ENCODE measurements around the gene IGHMBP2. TPM values are rescaled to one million over a fixed set of nuclear protein-coding genes. Genes with fewer than 3 reads are reported as not detected.

IGHMBP2 gene
- total RNA-seq, 2 donors from 2014 or later = 24.7 to 40.8 TPM

- Histone ChIP-seq H3K4me3 (no peak overlapping the region), H3K27me3 (replicated peaks; ENCODE audit: insufficient read depth) (no peaks in the 10 kb centered on the region), H3K9me3 (no peaks in the 10 kb centered on the region), H3K27ac (no peak overlapping the region), H3K4me1 (ENCODE audit: control insufficient read depth in 1 of 2, low read depth in 2 of 2) (peaks cover 13 to 26% of the 10 kb centered on the region in 2 donors), H3K36me3 (peaks cover 41% of the 10 kb centered on the region)
- DNase-seq (ENCODE audit: low spot score) (no peak), ATAC-seq (ENCODE audit: insufficient number of reproducible peaks, low FRiP score, low read depth) (no peak)
- TF ChIP-seq, protein P1, sequence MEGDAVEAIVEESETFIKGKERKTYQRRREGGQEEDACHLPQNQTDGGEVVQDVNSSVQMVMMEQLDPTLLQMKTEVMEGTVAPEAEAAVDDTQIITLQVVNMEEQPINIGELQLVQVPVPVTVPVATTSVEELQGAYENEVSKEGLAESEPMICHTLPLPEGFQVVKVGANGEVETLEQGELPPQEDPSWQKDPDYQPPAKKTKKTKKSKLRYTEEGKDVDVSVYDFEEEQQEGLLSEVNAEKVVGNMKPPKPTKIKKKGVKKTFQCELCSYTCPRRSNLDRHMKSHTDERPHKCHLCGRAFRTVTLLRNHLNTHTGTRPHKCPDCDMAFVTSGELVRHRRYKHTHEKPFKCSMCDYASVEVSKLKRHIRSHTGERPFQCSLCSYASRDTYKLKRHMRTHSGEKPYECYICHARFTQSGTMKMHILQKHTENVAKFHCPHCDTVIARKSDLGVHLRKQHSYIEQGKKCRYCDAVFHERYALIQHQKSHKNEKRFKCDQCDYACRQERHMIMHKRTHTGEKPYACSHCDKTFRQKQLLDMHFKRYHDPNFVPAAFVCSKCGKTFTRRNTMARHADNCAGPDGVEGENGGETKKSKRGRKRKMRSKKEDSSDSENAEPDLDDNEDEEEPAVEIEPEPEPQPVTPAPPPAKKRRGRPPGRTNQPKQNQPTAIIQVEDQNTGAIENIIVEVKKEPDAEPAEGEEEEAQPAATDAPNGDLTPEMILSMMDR (IDR thresholded peaks at IDR 0.05) = no peak
Measured at GRCh38 chr11:68936676-68937620, 33.3 kb downstream of the IGHMBP2 start.

DNA sequence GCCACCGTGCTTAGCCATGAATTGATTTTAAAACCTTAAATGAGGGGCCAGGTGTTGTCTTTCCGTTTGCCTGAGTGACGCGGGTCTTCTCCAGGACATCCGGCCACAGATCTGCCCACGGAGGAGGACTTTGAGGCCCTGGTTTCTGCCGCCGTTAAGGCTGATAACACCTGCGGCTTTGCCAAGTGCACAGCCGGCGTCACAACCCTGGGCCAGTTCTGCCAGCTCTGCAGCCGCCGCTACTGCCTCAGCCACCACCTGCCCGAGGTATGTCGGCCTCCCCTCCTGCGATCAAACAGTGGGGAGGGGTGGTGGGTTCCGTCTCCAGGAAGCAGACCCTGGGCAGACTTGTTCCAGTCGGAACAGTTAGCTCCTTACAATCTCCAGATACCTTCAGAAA, 34.4 kb downstream of the IGHMBP2 start:
- H3K4me1 ChIP-seq (ENCODE audit: control insufficient read depth in 1 of 2, low read depth in 2 of 2) = peaks cover 19 to 37% of the 10 kb centered on the region in 2 donors
- no peak overlapping the region for H3K4me3 ChIP-seq
- H3K9me3 ChIP-seq = no peaks in the 10 kb centered on the region
- TF ChIP-seq, protein P1 (IDR thresholded peaks at IDR 0.05) = no peak
- ATAC-seq (ENCODE audit: insufficient number of reproducible peaks, low FRiP score, low read depth) (no peak), DNase-seq (ENCODE audit: low spot score) (no peak)
- no peaks in the 10 kb centered on the region for H3K27me3 ChIP-seq (replicated peaks; ENCODE audit: insufficient read depth)
- peaks cover 41% of the 10 kb centered on the region for H3K36me3 ChIP-seq
- no peak overlapping the region for H3K27ac ChIP-seq

DNA sequence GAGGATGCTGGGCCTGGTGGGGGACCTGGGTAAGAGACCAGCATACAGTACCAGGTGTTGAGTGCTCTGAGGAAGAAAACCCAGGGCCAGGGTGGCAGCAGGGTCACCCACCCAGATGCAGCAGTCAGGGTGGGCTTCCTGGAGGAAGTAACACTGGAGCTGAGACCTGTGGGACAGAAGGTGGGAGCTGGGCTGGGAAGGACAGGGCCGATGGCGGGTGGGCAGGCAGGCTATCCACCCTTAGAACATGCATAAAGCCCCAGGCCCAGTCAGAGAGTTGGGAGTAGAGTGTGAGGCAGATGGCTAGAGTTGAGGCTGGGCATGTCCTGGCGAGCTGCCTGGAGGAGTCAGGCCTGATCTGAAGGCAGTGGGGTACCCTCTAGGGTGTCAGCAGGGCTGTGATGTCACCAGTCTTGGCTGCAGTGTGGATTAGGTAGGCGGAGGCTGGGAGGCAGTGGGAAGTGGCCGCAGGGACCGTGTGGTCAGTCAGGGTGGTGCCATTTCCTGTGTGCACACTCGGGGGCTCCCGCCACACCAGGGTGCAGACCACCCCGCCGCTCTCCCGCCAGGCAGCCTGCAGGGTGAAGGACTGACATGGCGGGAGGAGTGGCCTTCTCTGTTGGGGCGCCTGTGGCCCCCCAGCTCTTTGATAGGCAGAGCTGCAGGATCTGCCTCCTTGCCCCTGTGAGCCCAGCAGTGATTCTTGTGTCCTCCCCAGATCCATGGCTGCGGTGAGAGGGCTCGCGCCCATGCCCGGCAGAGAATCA, 35.3 kb downstream of the IGHMBP2 start:
- Histone ChIP-seq H3K9me3 (no peaks in the 10 kb centered on the region), H3K36me3 (peaks cover 35% of the 10 kb centered on the region), H3K4me3 (no peak overlapping the region), H3K27me3 (replicated peaks; ENCODE audit: insufficient read depth) (no peaks in the 10 kb centered on the region), H3K27ac (peak overlapping the region; percentile 97 to 99), H3K4me1 (ENCODE audit: control insufficient read depth in 1 of 2, low read depth in 2 of 2) (peaks cover 27 to 46% of the 10 kb centered on the region in 2 donors)
- no peak for ATAC-seq (ENCODE audit: insufficient number of reproducible peaks, low FRiP score, low read depth)
- TF ChIP-seq, protein P1 (IDR thresholded peaks at IDR 0.05) = no peak
- DNase-seq (ENCODE audit: low spot score) = no peak

DNA sequence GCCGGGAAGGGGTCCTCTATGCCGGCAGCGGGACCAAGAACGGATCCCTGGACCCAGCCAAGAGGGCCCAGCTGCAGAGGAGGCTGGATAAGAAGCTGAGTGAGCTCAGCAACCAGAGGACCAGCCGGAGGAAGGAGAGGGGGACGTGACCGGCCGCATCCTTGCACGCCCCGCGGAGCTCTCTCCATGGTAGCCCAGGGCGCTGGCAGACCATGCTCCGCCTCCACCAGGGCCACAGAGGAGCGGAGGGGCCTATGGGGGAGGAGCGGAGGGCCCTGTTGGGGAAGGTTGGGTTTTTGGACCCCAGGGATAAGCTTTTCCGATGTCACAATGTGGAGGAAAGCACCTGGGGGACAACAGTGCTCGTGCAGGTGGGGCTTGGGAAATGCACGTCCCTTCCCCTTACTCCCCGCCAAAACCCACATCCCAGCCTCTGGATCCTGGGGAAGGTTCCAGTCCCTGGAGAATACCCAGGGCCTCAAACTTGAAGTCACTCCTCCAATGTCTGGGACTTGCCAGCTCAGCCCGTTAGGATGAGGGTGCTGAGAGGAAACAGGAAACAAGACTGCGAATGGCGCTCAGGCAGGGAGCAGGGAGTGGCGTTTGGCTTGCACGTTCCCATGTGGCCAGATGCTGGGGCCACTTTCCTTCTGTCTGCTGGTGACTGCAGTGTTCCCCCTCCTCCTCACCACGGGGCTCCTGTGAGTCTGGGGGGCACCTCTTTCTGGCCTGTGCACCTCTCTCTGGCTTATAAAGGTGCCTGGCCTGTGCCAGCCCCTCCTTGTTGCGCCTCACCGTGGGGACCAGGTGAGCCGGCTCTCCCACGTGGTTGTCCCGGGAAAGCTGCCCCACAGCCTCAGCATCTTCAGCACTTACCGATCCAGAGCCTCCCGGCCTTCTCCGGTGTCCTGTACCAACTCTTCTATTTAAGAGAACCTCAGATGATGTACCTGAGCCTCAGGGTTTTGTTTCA, 36.2 kb downstream of the IGHMBP2 start:
- no peaks in the 10 kb centered on the region for H3K9me3 ChIP-seq
- no peaks in the 10 kb centered on the region for H3K27me3 ChIP-seq (replicated peaks; ENCODE audit: insufficient read depth)
- H3K4me3 ChIP-seq = no peak overlapping the region
- H3K27ac ChIP-seq = peak overlapping the region; percentile 97 to 99
- H3K36me3 ChIP-seq = peaks cover 35% of the 10 kb centered on the region
- no peak for ATAC-seq (ENCODE audit: insufficient number of reproducible peaks, low FRiP score, low read depth)
- no peak for DNase-seq (ENCODE audit: low spot score)
- TF ChIP-seq, protein P1 (IDR thresholded peaks at IDR 0.05) = no peak
- H3K4me1 ChIP-seq (ENCODE audit: control insufficient read depth in 1 of 2, low read depth in 2 of 2) = peaks cover 27 to 47% of the 10 kb centered on the region in 2 donors

All from thoracic aorta (tissue), 2 donors.